RPMI7951 (cell line): ENCODE measurements around the gene ADAMTS16. TPM values are rescaled to one million over a fixed set of nuclear protein-coding genes. Genes with fewer than 3 reads are reported as not detected.
A peak's percentile ranks its signal among the peaks of the same experiment; 100 is the strongest.

Experiments
- DNase-seq: peaks from one replicate; pipeline ENCODE4 v3.0.0-alpha.2; 2012; ENCODE audit warnings: low read depth
- total RNA-seq: library from RNA; depleted of rRNA; stranded (reverse); fragments of >200 nt; shearing (Covaris generic); gene quantifications from 2 replicates; pipeline ENCODE4 v1.2.3, GENCODE V29; 2014

Gene ADAMTS16
- total RNA-seq, 1 experiment from 2014 or later, result 3.4 TPM

DNA sequence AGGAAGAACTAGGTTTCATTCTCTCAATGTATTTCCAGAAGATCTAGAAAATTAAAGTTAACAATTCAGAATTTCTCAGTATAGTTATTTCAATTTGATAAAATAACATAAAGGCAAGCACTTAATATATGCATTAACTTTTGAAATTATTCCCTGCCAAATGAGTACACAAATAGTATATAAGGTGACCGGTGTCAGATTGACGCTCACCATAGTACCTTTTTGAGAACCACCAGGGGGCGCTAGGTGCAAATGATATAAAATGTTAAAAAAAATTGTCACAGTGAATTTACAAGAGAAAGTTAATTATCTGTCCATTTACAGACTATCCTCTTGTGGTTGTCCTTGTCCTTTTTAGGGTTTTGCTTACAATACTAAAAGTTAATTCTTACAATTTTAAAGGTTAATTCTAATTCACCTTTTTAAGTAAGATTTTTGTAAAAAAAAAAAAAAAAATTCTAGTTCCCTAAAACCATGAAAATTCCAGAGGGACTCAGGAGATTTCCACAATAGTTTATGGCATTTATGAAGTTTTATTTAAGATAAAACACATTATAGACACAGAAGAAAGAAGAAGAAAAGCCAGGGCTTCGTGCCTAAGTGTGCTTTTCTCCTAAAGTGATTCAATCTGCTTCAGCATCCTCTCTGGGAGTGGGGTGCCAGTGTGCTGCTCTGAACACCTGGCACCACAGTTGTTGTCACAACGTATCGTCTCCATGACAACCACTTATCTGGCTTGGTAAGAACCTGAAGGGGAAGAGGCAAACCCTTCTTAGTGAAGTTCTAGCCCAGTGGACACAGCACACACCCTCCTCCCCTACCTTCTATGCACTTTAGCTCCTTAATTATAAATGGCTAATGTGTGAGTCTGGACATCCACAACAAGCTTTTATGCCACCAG, 1.7 kb downstream of the ADAMTS16 start:
- DNase-seq, result peak; percentile 65

DNA sequence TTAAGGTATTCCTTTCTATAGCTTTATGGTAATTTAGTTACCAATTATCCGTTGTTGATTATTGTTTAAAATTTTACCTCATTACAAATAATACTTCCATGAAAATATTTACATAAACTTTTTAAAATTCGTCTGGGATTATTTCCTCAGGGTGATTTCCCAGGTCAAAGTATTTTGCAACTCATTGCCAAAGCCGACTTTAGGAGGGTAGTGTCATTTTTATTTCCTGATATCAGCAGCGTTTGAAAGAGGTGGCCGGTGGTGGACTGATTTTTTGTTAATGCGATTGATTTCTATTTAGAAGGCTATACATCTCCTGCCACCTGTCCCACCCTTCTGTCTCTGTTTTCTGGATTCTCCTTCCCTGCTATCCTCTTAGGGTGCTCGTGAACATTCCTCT, 4.3 kb downstream of the ADAMTS16 start:
- DNase-seq, result no peak

DNA sequence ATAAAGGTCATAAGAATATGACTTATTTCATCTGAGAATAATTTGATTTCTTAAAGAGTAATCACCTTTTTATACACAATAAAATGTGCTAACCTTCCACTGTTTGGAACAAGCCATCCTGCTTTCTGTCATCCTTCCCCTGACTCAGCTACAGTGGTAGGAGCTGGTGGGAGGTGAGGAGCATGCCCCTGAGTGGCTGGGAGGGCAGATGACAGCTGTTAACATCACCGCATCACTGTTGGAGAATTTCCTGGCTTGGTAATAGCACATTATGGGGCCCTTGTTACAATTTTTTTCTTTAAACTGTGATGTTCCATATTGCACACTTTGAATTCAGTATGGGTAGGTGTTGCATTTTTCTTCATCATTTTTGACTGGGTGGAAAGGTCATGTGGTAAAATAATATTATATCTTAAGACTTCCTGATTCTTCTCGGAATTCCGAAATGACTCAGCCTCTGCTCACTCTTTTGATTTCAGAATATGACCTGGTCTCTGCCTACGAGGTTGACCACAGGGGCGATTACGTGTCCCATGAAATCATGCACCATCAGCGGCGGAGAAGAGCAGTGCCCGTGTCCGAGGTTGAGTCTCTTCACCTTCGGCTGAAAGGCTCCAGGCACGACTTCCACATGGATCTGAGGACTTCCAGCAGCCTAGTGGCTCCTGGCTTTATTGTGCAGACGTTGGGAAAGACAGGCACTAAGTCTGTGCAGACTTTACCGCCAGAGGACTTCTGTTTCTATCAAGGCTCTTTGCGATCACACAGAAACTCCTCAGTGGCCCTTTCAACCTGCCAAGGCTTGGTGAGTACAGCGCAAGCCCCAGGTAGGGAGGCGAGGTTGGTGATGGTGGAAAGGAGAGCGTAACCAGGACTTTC, 5.8 kb downstream of the ADAMTS16 start:
- DNase-seq, result peak; percentile 89

DNA sequence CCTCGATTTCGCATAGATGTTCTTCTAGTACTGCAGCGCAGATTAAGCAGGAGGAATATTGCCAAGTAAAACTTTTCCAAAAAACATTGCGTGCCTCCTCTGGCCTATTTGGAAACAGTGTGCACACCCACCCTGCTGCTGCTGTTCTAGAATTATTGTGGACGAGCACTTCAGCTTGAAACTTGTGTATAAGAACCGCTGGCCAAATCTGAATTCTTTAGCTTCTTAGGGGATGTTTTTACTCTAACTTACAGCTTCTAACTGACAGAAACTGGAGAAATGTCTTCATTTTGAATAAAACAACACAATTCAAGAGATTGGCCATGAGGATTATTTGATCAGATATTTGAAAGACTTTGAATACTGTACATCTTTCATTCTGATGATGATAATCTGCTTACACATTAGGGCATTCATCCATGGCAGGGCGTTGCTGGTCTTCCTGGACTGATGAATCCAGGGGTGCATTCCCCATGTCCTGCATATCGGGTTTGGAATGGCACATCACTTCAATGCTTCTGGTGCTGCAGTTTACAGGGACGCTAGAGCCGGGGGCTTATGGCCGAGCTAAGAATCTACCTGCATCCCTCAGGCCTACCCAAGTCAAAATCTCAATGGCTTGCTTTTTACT, 6.5 kb downstream of the ADAMTS16 start:
- no peak for DNase-seq

DNA sequence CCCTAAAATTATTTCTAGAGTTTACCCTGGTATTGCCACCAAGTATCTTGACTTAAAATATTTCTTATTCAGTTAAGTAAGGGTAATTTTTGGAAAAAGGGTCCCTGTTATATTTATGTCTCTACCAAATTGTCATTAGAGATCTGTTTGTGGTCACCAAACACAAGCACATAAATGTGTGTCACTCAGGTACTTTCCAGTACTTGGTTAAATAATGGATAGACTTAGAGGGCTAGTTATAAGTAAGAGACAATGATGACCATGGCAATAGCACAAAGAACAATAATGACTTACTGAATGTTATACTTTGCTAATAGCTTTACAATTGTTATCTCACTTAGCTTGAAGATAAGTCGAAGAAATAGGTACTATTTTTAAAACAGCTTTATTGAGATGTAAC, 9.0 kb downstream of the ADAMTS16 start:
- DNase-seq, result no peak

DNA sequence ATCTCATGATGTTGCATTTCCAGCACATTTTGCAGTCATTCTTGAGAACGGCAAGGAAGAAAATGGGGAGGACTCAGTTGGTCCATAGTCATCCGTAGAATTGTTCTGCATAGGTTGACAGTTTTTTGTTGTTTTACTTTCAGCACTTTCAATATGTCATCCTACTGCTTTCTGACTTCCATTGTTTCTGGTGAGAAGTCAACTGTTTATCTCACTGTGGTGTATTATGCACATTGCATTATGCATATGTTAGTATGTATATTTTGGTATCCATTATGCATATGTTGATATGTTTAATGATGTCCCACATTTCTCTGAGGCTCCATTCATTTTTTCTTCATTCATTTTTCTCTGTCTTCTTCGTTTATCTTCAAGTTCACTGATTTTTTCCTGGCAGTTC, 10.5 kb downstream of the ADAMTS16 start:
- no peak for DNase-seq

DNA sequence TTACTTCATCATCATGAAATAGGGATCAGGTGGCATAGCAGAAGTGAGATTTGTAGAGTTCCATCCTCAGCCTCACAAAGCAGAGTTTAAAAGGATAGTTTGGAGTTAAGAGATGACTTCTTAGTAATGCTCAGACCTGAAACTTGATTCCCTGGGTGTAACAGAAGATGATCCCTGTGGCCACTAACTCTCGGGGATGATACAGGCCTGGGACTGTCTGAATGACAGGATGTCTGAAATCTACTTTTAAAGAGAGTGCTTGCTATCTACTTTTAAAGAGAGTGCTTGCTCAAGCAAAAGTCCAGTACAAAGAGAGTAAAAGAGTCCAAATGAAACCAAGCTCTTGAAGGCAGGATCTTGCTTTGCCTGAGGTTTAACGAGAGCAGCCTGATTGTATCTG, 14.6 kb downstream of the ADAMTS16 start:
- no peak for DNase-seq

DNA sequence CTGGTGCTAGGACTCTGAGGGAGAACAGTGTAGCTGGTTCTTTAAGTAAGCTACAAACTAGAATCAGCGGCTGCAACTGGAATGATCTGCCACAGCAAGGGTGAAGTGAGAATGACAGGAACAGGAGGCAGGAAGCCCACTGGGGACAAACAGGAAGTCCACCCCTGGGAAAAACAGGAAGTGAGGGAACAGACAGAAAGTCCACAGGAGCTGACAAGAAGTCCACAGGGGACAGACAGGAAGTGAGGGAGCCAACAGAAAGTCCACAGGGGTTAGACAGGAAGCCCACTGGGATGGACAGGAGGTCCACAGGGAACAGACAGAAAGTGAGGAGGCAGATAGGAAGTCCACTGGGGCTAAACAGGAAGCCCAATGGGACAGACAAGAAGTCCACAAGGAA, 15.5 kb downstream of the ADAMTS16 start:
- DNase-seq, result no peak

DNA sequence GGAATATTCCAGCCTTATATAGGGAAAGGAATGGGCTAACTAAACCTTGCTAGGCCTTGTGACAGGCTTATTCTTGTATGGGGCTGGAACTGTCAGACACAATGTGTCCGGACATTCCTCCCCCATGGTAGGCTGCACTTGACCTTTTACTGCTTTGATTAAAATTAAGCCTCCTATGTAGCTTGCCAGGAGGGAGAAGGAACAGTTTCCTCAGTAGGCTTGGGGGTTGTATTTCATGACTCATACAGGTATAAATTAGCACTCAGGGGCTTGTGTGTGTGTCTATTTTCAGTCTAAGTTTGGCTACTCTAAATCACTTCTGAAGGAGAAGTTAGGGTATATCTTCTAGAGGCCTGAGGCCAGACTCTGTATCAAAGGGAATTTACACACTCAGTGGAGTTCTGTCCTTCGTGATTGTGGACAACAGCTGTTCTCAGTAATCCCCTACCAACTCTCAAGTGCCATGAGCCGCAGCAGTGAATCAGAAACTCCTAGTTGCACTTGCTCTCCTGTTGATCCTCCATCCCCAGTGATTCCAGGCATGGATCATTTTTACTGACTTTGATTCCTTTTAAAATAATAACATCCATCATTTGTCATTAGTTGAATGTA, 16.4 kb downstream of the ADAMTS16 start:
- DNase-seq, result no peak

DNA sequence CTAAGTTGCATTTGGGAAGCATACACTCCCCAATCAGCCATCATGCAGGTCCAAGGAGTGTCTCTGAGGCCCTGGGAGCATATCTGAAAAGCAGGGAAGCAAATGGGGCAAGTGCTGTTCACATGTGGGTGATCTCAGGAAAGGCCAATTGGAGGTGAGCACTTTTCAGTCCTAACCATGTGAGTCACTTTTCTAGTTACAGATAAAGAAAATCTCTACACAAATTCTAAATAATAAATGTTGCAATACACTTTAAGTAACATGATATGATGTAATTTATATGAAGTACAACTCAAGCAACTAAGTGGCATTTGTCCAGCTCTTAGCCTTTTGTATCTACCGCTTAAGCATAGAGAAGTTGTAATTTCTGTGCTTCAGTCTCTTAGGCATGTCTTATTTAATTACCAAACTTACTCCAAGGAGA, 18.4 kb downstream of the ADAMTS16 start:
- DNase-seq, result no peak

DNA sequence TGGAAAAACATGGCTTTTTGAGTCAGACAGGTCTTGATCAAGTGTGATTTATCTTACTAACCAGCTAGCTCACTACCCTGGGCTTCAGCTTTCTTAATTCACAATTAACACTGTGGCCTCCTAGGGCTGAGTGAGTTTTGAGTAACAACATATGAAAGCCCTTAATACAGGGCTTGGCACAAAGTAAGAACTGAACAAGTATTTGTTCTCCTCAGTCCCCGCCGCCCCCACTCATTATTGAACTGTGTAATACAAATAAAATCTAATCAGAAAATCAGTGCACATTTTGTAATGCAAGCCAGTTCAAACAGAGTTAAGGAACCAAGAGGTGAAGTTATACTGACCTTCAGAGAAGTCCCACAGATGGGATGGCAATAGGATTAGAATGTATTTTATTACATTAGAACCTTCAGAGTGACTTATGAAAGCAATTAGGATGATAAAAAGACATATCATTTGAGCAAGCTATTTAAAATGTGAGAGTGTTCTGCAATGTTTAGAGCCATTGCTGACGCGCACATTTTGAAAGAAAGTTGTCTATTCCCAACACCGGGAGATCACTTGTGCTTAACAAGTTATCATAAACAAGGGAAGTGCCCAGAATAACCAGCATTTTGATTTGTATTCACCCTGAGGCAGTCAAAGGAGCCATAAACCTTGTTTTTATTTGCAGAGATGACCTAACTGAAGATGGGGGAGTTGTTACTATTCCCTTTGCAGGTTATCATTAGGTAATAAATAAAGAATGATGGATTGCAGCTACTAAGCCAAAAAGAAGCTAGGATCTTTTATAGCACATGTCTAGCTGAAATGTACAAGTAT, 19.4 kb downstream of the ADAMTS16 start:
- DNase-seq, result no peak

DNA sequence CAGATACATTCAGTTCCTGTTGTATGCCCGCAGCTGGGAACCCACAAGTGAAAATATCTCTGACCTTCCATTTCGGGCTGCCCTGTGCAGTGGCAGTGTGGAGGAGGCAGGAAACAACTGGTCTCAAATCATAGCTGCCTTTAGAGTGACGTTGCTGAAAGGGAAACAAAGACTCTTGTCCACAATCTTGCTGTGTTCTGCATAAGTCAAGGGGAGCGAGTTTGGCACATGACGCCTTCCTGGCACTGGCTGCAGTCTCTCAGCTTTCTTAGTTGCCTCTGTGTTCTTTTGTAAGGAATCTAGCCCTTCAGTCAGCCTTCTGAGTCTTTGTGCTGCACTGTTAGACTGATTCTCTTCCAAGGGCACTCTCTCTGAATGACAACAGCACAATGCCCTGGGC, 24.0 kb downstream of the ADAMTS16 start:
- DNase-seq, result no peak

DNA sequence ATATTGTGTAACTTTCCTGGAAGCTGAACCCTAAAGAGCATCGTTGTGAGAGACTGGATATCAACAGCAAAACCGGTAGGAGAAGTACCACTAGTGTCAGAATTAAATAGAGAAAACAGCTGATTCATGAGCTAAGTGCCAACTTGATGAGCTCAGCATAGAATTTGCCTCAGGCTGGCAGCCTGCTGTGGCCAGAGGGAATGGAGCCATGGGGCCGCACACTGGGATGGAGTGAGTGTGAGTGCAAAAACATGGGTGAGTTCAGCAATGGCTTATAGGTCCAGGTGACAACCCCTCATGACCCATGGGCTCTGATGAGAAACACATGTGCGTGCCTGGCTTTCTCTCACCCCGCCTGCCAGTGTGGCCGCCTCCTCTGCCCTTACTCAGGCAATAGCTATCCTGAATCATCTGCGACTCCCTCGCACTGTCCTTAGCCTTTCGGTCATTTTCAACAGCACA, 25.4 kb downstream of the ADAMTS16 start:
- peak; percentile 93 for DNase-seq

DNA sequence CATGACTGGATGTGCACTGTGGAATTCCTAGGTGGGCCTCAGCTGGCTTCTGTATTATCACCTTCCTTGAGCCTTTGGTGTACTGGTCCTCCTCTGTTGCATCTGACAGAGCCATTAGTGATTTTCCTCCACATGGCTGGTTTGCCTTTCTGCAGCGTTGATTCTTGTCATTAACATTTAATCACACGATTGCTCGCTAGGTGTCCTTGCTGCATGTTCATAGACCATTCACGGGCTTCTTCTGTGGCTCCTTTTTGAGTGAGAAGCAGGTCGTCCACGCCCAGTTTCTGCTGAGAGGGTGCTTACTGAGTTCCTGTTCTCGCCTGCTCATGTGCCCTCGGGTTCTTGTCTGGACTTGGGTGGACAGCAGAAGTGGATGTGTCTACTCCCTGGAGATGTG, 29.3 kb downstream of the ADAMTS16 start:
- no peak for DNase-seq

DNA sequence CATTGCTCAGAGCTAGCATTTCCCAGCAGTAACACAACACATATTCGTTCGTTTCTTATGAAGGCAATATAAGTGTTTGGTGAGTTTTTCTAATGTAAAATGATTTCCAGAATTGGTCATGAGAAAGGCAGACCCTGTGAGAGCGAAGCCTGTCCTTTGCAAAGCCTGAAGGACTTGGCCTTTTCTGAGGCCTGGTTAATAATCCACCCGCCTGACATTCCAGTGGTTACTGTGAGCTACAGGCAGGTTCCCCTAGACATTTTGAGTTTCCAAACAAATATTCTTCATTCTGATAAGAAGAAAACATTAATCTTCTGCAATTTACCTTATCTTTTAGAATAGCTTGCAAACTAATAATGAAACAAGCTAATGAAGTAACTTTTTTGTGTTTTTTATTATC, 38.0 kb downstream of the ADAMTS16 start:
- DNase-seq, result no peak

DNA sequence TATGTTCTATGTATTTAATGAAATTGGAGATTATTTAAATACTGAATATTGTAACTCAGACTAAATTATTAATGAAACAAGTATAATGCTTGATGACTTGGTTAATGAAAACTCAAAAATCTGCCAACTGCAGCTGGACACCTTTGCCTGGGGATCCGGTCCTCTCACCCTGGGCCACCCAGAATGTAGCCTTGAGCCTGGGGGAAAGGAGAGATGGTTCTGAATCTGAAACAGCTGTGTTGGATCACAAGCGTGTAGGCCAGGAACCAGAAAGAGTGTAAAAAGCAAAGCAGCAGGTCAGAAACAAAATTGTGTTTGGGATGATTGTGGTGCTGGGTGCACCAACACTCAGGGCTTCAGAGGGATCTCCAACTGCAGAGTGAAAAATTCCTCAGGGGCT, 38.5 kb downstream of the ADAMTS16 start:
- no peak for DNase-seq

DNA sequence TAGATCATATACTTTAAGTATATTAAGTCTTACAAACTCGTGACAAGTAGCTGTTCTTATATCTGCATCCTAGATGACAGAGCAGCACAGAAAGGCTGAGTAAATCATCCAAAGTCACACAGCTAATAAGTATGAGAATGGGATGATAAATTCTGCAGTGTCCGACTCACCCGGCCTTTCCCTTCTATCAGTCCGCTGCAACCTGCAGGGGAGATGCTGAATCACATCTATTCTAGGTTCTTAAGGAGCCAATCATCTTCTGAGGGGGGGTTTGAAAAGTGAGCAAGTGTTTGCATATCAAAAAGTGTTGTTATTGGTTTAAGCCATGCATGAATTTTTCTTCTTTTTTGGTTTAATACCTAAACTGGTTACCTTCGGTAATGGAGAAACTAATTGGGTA, 38.9 kb downstream of the ADAMTS16 start:
- no peak for DNase-seq

DNA sequence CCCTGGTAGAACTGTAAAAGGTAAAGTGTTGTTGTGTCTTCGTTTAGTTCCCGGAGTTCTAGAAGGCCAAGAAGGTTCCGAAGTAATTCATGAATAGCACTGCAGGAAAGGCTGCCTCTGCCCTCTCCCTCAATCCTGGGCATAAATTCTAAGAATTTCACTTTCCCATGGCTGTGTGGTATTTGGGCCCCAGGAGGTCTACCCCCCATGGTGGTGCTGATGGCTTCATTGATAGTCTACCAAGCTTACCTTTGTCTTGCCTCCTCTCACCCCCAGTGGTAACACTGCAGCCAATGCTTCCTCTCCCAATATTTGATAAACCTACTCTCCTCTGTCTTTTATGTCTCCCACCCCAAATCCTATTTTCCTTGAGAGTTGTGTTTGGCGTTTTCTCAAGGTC, 39.5 kb downstream of the ADAMTS16 start:
- no peak for DNase-seq

DNA sequence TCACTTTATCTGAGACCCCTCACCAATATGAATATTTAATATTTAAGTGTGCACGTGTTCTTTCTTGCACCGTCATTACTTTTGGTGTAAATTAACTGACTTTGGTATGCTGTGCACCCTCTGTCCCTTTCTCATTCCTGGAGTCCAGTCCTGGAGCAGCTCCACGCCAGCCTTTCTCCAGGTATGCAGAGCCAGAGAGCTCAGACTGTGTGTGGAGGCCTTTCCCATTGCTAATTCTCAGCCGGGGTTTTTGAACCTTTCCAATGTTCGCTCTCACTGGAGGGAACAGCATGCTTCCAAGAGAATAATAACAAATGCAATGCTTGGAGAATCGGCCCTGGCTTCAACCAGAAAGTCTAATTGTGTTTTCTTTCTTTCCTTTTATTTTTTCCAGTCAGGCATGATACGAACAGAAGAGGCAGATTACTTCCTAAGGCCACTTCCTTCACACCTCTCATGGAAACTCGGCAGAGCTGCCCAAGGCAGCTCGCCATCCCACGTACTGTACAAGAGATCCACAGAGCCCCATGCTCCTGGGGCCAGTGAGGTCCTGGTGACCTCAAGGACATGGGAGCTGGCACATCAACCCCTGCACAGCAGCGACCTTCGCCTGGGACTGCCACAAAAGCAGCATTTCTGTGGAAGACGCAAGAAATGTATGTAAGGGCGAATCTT, 41.7 kb downstream of the ADAMTS16 start:
- no peak for DNase-seq

DNA sequence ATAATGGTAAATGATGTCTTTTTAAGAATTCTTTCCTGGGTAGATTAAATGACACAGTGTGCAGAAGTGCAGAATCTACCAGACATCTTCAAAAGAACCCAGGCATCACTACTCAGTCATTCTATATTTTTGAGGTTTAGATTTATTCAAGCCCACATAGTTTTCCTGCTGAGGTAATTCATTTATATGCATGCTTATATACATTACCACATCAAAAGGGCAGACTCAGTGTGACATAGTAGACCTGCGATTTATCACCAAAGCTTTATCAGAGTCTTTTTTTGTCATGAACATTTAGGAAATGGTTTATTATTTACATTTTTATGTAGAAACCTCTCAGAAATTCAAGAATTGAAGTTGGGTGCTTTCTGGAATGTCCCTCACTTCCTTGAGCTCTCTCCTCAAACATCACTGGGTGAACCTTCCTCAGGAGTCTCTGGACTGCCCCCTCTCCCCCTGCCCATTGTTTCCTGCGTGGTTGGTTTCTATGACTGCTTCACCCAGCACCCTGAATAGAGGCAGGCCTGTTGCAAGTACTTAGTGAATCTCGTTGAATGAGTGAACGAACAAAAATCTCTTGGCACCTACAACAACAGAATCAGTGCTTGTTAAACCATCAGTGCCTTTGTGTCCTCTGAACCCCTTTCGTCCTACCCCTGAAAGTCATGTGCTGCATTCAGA, 42.5 kb downstream of the ADAMTS16 start:
- no peak for DNase-seq
